ENCODE results near the gene AADACL4.
A peak's percentile ranks its signal among the peaks of the same experiment; 100 is the strongest.

The AADACL4 gene

GRCh38 chr1:12615865-12616708, 27.8 kb upstream of the AADACL4 start:
- in situ Hi-C loops (cut with HindIII; ENCODE audit: low pct_unique_long_range_greater_than_20kb, low sequenced_read_pairs): no loop called here

DNA sequence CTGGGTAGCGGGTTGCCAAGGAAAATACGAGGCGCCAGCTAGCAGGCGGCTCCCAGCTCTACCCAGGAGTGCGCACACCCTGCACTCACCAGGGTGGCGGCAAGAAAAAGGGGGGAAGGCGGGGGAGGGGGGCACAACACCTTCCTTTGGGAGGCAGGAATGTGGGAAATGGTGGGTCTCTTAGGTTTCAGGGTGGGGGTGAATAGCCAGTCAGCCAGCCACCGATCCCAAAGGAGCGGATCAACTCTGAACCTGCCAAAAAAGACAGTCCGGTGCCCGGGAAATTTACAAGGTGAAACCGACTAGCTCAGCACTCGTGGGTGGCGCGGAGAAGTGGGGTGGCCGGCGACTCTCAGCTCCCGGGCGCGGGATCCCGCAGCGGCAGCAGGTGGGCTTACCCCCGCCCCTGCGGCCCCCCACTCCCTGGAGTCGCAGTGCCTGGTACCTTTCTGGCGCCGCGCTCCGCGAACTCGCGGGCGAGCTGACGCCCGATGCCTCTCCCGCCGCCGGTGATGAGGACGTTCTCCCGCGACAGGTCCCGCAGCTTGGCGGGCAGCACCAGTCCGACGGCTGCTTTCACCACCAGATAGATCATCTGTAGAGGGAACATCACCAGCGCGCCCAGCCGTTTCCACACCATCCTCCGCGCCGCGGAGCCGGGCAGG, 27.0 kb upstream of the AADACL4 start:
- no peak for TF ChIP-seq JUND (IDR thresholded peaks at IDR 0.05; ENCODE audit: low read depth)
- in situ Hi-C loops (cut with HindIII; ENCODE audit: low pct_unique_long_range_greater_than_20kb, low sequenced_read_pairs): no loop called here
- peak in 1 of 2 experiments; percentile 41 for DNase-seq (ENCODE audit: low read depth in 1 of 2, low spot score in 1 of 2)

More at GRCh38 chr1:12615865-12616708, 27.8 kb upstream of the AADACL4 start:
- TF ChIP-seq JUND (IDR thresholded peaks at IDR 0.05; ENCODE audit: low read depth): no peak
- peak in 1 of 2 experiments; percentile 83 for DNase-seq (ENCODE audit: low read depth in 1 of 2, low spot score in 1 of 2)

- DNase-seq (ENCODE audit: low read depth in 1 of 2, low spot score in 1 of 2): peak in 1 of 2 experiments; percentile 35
- in situ Hi-C loops (cut with HindIII; ENCODE audit: low pct_unique_long_range_greater_than_20kb, low sequenced_read_pairs): no loop called here
Observed at GRCh38 chr1:12617511-12617900, 26.4 kb upstream of the AADACL4 start.

GRCh38 chr1:12617901-12618660, 25.8 kb upstream of the AADACL4 start, which contains the start of gene DHRS3:
Gene DHRS3 (minus strand): TSS chr1:12618210. CDS start chr1:12617348, 862 bp downstream.
- in situ Hi-C loops (cut with HindIII; ENCODE audit: low pct_unique_long_range_greater_than_20kb, low sequenced_read_pairs): no loop called here
- TF ChIP-seq JUND (IDR thresholded peaks at IDR 0.05; ENCODE audit: low read depth): no peak
- DNase-seq (ENCODE audit: low read depth in 1 of 2, low spot score in 1 of 2): peak; percentile 69 to 82

More at GRCh38 chr1:12617511-12617900, 26.4 kb upstream of the AADACL4 start:
- TF ChIP-seq JUND (IDR thresholded peaks at IDR 0.05; ENCODE audit: low read depth): no peak

- no peak for TF ChIP-seq JUND (IDR thresholded peaks at IDR 0.05; ENCODE audit: low read depth)
- in situ Hi-C loops (cut with HindIII; ENCODE audit: low pct_unique_long_range_greater_than_20kb, low sequenced_read_pairs): no loop called here
Observed at GRCh38 chr1:12618661-12618964, 25.3 kb upstream of the AADACL4 start.

DNA sequence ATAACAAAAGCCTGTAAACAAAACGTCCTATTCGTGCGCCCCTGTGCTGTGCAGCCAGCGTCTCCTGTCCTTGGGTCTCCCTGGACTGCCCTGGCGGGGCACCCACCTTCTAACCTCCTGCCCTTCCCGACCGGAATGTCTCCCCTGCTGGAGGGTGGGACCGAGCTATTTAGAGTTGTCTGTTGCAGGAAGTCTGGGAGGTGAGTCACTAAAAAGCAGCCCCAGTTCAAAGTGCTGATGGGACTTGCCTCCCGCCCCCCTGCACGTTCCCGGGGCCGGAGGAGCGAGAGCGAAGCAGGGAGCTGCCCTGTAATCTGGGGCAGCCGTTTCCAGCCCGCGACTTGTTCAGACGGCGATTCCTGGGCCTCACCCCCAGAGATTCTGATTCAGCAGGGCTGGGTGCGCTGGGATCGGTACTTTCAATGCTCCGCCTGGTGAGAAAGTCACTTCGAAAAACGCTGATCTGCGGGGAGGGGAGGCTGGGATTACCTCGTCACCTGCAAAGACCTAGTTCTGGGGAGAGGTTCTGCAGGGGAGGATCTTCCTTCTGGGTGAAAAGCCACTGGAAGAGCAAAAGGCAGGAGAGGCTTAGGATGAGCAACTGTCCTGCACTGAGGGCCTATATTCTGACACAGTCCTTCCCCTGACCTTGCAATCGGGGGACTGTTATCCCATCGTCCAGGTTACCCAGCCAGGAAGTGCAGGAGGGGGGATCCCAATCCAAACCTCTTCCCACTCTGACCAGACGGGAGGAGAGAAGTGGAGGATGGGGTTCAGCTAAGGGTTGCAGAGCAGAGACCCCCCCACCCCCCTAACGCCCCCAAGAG, 24.7 kb upstream of the AADACL4 start:
- DNase-seq (ENCODE audit: low read depth in 1 of 2, low spot score in 1 of 2): no peak
- in situ Hi-C loops (cut with HindIII; ENCODE audit: low pct_unique_long_range_greater_than_20kb, low sequenced_read_pairs): no loop called here
- TF ChIP-seq JUND (IDR thresholded peaks at IDR 0.05; ENCODE audit: low read depth): no peak

More at GRCh38 chr1:12618661-12618964, 25.3 kb upstream of the AADACL4 start:
- no peak for DNase-seq (ENCODE audit: low read depth in 1 of 2, low spot score in 1 of 2)

GRCh38 chr1:12619792-12620487, 23.9 kb upstream of the AADACL4 start:
- TF ChIP-seq JUND (IDR thresholded peaks at IDR 0.05; ENCODE audit: low read depth): no peak
- in situ Hi-C loops (cut with HindIII; ENCODE audit: low pct_unique_long_range_greater_than_20kb, low sequenced_read_pairs): no loop called here
- peak; percentile 25 to 83 for DNase-seq (ENCODE audit: low read depth in 1 of 2, low spot score in 1 of 2)

GRCh38 chr1:12620488-12620865, 23.4 kb upstream of the AADACL4 start:
- in situ Hi-C loops (cut with HindIII; ENCODE audit: low pct_unique_long_range_greater_than_20kb, low sequenced_read_pairs): no loop called here
- no peak for TF ChIP-seq JUND (IDR thresholded peaks at IDR 0.05; ENCODE audit: low read depth)
- no peak for DNase-seq (ENCODE audit: low read depth in 1 of 2, low spot score in 1 of 2)

DNA sequence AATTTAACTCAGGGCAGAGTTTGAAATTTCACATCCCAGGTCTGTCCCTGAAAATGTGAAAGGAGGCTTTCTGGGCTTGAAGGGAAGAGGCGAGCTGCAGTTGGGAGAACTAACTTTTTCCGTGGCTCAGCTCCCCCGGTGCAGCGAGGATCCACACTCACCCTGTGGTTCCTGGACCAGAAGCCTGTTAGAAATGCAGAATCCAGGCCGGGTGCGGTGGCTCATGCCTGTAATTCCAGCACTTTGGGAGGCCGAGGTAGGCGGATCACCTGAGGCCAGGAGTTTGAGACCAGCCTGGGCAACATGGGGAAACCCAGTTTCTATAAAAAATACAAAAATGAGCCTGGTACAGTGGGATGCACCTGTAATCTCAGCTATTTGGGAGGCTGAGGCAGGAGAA, 23.0 kb upstream of the AADACL4 start:
- DNase-seq (ENCODE audit: low read depth in 1 of 2, low spot score in 1 of 2): no peak
- no peak for TF ChIP-seq JUND (IDR thresholded peaks at IDR 0.05; ENCODE audit: low read depth)
- in situ Hi-C loops (cut with HindIII; ENCODE audit: low pct_unique_long_range_greater_than_20kb, low sequenced_read_pairs): no loop called here

- no peak for DNase-seq (ENCODE audit: low read depth in 1 of 2, low spot score in 1 of 2)
- in situ Hi-C loops (cut with HindIII; ENCODE audit: low pct_unique_long_range_greater_than_20kb, low sequenced_read_pairs): no loop called here
- TF ChIP-seq JUND (IDR thresholded peaks at IDR 0.05; ENCODE audit: low read depth): no peak
Observed at GRCh38 chr1:12621346-12622335, 22.2 kb upstream of the AADACL4 start.
